ENCODE data around the gene ARGLU1.

Gene ARGLU1

GRCh38 chr13:106498158-106498557, 69.8 kb downstream of the ARGLU1 start:
- no peak for DNase-seq

- DNase-seq = no peak
Observed at GRCh38 chr13:106497079-106497478, 70.9 kb downstream of the ARGLU1 start.

DNA sequence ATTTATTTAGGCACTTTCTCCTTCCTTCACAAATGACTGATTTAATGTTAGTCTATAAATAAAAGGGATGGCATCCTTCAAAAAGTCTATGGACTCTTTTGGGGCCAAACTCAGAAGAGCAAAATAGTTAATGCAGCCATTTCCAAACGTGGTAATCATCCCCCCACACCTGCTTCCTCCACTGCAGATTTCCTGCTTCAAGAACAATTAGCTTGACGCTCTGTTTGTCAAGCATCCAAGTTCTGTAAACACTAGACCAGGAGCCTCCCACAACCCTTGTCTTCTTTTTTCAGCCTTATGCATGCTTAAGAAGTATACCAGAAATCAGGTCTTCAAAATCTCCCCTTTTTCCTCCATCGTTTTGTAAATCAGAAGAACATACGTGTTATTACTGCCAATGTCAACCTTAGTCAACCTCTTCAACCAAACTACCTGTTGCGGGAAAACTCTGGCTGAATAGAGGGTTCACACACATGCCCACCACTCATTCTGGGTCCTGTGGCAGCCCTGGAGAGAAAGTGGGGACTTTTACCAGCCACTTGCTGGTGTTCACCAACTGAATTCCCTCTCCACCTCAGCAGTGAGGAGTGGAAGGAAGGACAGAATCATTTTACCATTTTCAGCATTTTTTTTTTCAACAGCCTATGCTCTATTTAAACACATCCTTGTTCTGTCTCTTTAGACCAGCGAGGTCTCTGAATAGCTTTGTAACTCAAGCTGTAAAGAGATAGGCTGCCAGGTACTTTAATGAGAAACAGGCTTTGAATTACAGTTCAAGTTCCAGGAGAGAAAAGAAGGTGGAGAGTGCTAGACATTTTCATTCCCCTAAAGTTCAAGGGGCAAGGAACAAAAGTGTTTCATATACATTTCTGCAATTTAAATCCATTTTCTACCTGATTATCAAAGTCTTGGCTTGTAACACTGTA, 71.6 kb downstream of the ARGLU1 start:
- DNase-seq = no peak

GRCh38 chr13:106494936-106495335, 73.0 kb downstream of the ARGLU1 start:
- DNase-seq = no peak

- no peak for DNase-seq
Observed at GRCh38 chr13:106494506-106494905, 73.4 kb downstream of the ARGLU1 start.

GRCh38 chr13:106493533-106494220, 74.3 kb downstream of the ARGLU1 start:
- DNase-seq = no peak

GRCh38 chr13:106492588-106493475, 75.1 kb downstream of the ARGLU1 start:
- no peak for DNase-seq

DNA sequence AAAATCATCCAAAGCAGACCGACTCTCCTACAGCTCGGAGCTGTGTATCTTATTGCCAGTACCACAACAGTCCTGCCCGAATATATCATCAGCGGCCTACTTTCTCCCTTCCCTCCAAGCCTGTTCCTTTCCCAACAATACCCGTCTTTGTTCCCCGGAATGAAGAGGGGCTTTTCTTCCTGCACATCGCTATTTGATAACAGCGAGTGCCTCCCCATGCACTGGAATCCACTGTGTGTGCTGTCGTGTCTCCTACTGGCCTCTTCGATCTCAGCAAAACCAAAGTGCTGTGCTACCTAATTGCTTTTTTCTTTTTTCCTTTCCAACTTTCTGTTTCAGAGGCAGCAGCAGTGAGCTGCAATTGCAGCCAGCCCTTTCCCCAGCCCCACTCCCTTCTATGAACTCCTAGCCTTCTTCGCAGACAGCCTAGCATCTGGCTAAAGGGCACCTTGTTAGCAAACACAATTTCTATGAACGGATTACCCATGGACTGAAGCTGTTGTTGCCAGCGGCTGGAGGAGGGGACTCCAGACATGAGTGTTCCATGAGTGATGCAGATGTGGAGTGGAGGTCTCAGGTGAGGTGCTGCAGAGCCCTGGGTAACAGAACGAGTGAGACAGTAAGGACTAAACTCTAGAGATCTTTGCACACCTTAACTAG, 75.9 kb downstream of the ARGLU1 start:
- DNase-seq = no peak
